KMS-11 (cell line): Measurements from ENCODE around the gene DAZAP1.

Experiments
- H2AFZ ChIP-seq: fragments of 200-600 bp; sonication (generic); 2 replicates; pipeline ENCODE4 v1.6.1; 2016; ENCODE audit warnings: antibody characterized with exemption, mixed run types, low read depth
- H3K27ac ChIP-seq: fragments of 200-600 bp; sonication (generic); 2 replicates; pipeline ENCODE4 v1.6.1; 2016; ENCODE audit warnings: mild to moderate bottlenecking, mixed run types
- H3K27me3 ChIP-seq: fragments of 200-600 bp; sonication (generic); 2 replicates; pipeline ENCODE4 v1.6.1; 2017; ENCODE audit warnings: mild to moderate bottlenecking, low read depth, mixed run types, moderate library complexity; ENCODE audit not compliant: insufficient read depth
- H3K36me3 ChIP-seq: fragments of 200-600 bp; sonication (generic); 2 replicates; pipeline ENCODE4 v1.6.1; 2017; ENCODE audit warnings: mild to moderate bottlenecking, mixed run types; ENCODE audit not compliant: insufficient read depth
- H3K4me1 ChIP-seq: fragments of 200-600 bp; sonication (generic); 2 replicates; pipeline ENCODE4 v1.6.1; 2016; ENCODE audit warnings: mild to moderate bottlenecking, low read depth, mixed run types; ENCODE audit not compliant: poor library complexity, severe bottlenecking
- H3K4me2 ChIP-seq: fragments of 200-600 bp; sonication (generic); 2 replicates; pipeline ENCODE4 v1.7.0; 2016; ENCODE audit warnings: mild to moderate bottlenecking, mixed run types
- H3K4me3 ChIP-seq: fragments of 200-600 bp; sonication (generic); IDR thresholded peaks from 2 replicates; pipeline ENCODE4 v1.6.1; 2017; ENCODE audit warnings: low read depth, low read length, mixed read lengths; ENCODE audit not compliant: insufficient read depth
- H3K79me2 ChIP-seq: fragments of 200-600 bp; sonication (generic); 2 replicates; pipeline ENCODE4 v1.6.1; 2016; ENCODE audit warnings: low read depth, mixed run types; ENCODE audit not compliant: insufficient read depth
- H3K9ac ChIP-seq: fragments of 200-600 bp; sonication (generic); 2 replicates; pipeline ENCODE4 v1.6.1; 2016; ENCODE audit warnings: mild to moderate bottlenecking, mixed run types
- H4K20me1 ChIP-seq: fragments of 200-600 bp; sonication (generic); 2 replicates; pipeline ENCODE4 v1.6.1; 2016; ENCODE audit warnings: mild to moderate bottlenecking, mixed run types; ENCODE audit not compliant: insufficient read depth
- CTCF ChIP-seq: fragments of 200-600 bp; sonication (generic); conservative IDR thresholded peaks from 2 replicates; pipeline ENCODE4 v1.6.1; 2017; ENCODE audit warnings: low read depth, mild to moderate bottlenecking, antibody characterized with exemption, low read length, moderate library complexity, mixed read lengths

DAZAP1 gene

GRCh38 chr19:1407528-1408299 is at the start of gene DAZAP1:
TSS of gene DAZAP1 (plus strand) at chr19:1407586. CDS start at chr19:1407774, 188 bp downstream.
- no peak for TF ChIP-seq CTCF
- Histone ChIP-seq H3K9ac (peak within 1 kb of the TSS; percentile 99), H3K4me3 (peak within 1 kb of the TSS; percentile 37), H3K36me3 (no peaks in the 10 kb centered on the region), H4K20me1 (peaks cover 39% of the 10 kb centered on the region), H3K4me2 (peak within 1 kb of the TSS; percentile 76), H3K27me3 (no peaks in the 10 kb centered on the region), H3K4me1 (peaks cover 30% of the 10 kb centered on the region), H2AFZ (peak within 1 kb of the TSS; percentile 55; the same call in 1 of the 2 replicates), H3K79me2 (peaks cover 49% of the 10 kb centered on the region), H3K27ac (peak within 1 kb of the TSS; percentile 91)

- no peak overlapping the region for H2AFZ ChIP-seq
- H3K27me3 ChIP-seq, result no peaks in the 10 kb centered on the region
- H3K4me2 ChIP-seq, result no peak overlapping the region
- peaks cover 4% of the 10 kb centered on the region for H3K4me1 ChIP-seq
- no peak for TF ChIP-seq CTCF
- H3K9ac ChIP-seq, result no peak overlapping the region
- H4K20me1 ChIP-seq, result no peaks in the 10 kb centered on the region
- H3K4me3 ChIP-seq, result no peak overlapping the region
- H3K79me2 ChIP-seq, result peaks cover 5% of the 10 kb centered on the region; the same call in 1 of the 2 replicates
- no peak overlapping the region for H3K27ac ChIP-seq
- H3K36me3 ChIP-seq, result no peaks in the 10 kb centered on the region
Measured at GRCh38 chr19:1360126-1360817, 47.1 kb upstream of the DAZAP1 start.

GRCh38 chr19:1360818-1361461 is 46.4 kb upstream of the DAZAP1 start:
- Histone ChIP-seq H3K79me2 (peaks cover 3% of the 10 kb centered on the region; the same call in 1 of the 2 replicates), H3K4me1 (peaks cover under 1% of the 10 kb centered on the region), H2AFZ (no peak overlapping the region), H3K9ac (no peak overlapping the region), H4K20me1 (no peaks in the 10 kb centered on the region), H3K4me2 (no peak overlapping the region), H3K36me3 (no peaks in the 10 kb centered on the region), H3K4me3 (no peak overlapping the region), H3K27ac (no peak overlapping the region), H3K27me3 (no peaks in the 10 kb centered on the region)
- no peak for TF ChIP-seq CTCF

- Histone ChIP-seq H2AFZ (no peak overlapping the region), H3K36me3 (no peaks in the 10 kb centered on the region), H3K27ac (no peak overlapping the region), H4K20me1 (no peaks in the 10 kb centered on the region), H3K27me3 (no peaks in the 10 kb centered on the region), H3K4me1 (no peaks in the 10 kb centered on the region), H3K4me3 (no peak overlapping the region), H3K4me2 (no peak overlapping the region), H3K9ac (no peak overlapping the region), H3K79me2 (no peaks in the 10 kb centered on the region)
- no peak for TF ChIP-seq CTCF
Measured at GRCh38 chr19:1361601-1362386, 45.6 kb upstream of the DAZAP1 start.
